MM.1S (cell line): ENCODE measurements around the gene ZBTB37.

Source experiments
- EZH2 ChIP-seq: fragments of 300-600 bp; sonication (generic); optimal IDR thresholded peaks from 2 replicates; pipeline ENCODE3; 2017; ENCODE audit warnings: low read depth, mild to moderate bottlenecking, antibody characterized with exemption, low read length, mixed read lengths
- EZH2phosphoT487 ChIP-seq: fragments of 300-600 bp; sonication (generic); IDR thresholded peaks from 2 replicates; pipeline ENCODE4 v1.6.1; 2018; ENCODE audit warnings: antibody characterized with exemption, low read length
- TF ChIP-seq, protein P1 (sequence below): fragments of 300-600 bp; sonication (generic); IDR thresholded peaks from 2 replicates; pipeline ENCODE4 v1.5.1; 2016; ENCODE audit warnings: antibody characterized with exemption, low read length, mixed read lengths

GRCh38 chr1:173823781-173824314 is 44.3 kb upstream of the ZBTB37 start:
- TF ChIP-seq, protein P1, sequence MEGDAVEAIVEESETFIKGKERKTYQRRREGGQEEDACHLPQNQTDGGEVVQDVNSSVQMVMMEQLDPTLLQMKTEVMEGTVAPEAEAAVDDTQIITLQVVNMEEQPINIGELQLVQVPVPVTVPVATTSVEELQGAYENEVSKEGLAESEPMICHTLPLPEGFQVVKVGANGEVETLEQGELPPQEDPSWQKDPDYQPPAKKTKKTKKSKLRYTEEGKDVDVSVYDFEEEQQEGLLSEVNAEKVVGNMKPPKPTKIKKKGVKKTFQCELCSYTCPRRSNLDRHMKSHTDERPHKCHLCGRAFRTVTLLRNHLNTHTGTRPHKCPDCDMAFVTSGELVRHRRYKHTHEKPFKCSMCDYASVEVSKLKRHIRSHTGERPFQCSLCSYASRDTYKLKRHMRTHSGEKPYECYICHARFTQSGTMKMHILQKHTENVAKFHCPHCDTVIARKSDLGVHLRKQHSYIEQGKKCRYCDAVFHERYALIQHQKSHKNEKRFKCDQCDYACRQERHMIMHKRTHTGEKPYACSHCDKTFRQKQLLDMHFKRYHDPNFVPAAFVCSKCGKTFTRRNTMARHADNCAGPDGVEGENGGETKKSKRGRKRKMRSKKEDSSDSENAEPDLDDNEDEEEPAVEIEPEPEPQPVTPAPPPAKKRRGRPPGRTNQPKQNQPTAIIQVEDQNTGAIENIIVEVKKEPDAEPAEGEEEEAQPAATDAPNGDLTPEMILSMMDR: no peak
- TF ChIP-seq EZH2 (no peak), EZH2phosphoT487 (no peak)
